ENCODE data around the gene ALG3.

ALG3 gene

GRCh38 chr3:184235381-184236032 is 13.3 kb downstream of the ALG3 start:
- no peak for DNase-seq (ENCODE audit: low read depth in 2 of 2)

- DNase-seq (ENCODE audit: low read depth in 2 of 2), result no peak
These were observed 13.9 kb downstream of the ALG3 start for GRCh38 chr3:184234671-184235380.

GRCh38 chr3:184234224-184234623 is 14.5 kb downstream of the ALG3 start:
- DNase-seq (ENCODE audit: low read depth in 2 of 2), result no peak

- no peak for DNase-seq (ENCODE audit: low read depth in 2 of 2)
These were observed 15.5 kb downstream of the ALG3 start for GRCh38 chr3:184233127-184233843.

- no peak for DNase-seq (ENCODE audit: low read depth in 2 of 2)
These were observed 17.1 kb downstream of the ALG3 start for GRCh38 chr3:184231671-184232070.

GRCh38 chr3:184230603-184231528 is 17.9 kb downstream of the ALG3 start:
- DNase-seq (ENCODE audit: low read depth in 2 of 2), result no peak

GRCh38 chr3:184230081-184230602 is 18.6 kb downstream of the ALG3 start:
- DNase-seq (ENCODE audit: low read depth in 2 of 2), result no peak

GRCh38 chr3:184229394-184230080 is 19.2 kb downstream of the ALG3 start, which contains the start of gene VWA5B2:
Gene VWA5B2 (plus strand): TSS chr3:184229585. CDS start chr3:184230529, 944 bp downstream.
- peak; percentile 39 to 53 for DNase-seq (ENCODE audit: low read depth in 2 of 2)

- no peak for DNase-seq (ENCODE audit: low read depth in 2 of 2)
These were observed 20.2 kb downstream of the ALG3 start for GRCh38 chr3:184228376-184229137.

- peak; percentile 17 to 44 for DNase-seq (ENCODE audit: low read depth in 2 of 2)
These were observed 21.3 kb downstream of the ALG3 start for GRCh38 chr3:184227481-184227935.

- no peak for DNase-seq (ENCODE audit: low read depth in 2 of 2)
These were observed 24.8 kb downstream of the ALG3 start for GRCh38 chr3:184223946-184224345.

- no peak for DNase-seq (ENCODE audit: low read depth in 2 of 2)
These were observed 26.2 kb downstream of the ALG3 start for GRCh38 chr3:184222521-184222920.

GRCh38 chr3:184218814-184219213 is 29.9 kb downstream of the ALG3 start:
- DNase-seq (ENCODE audit: low read depth in 2 of 2), result no peak

- DNase-seq (ENCODE audit: low read depth in 2 of 2), result no peak
These were observed 37.0 kb downstream of the ALG3 start for GRCh38 chr3:184211718-184212117.

GRCh38 chr3:184211297-184211696 is 37.5 kb downstream of the ALG3 start:
- no peak for DNase-seq (ENCODE audit: low read depth in 2 of 2)

GRCh38 chr3:184209146-184209923 is 39.4 kb downstream of the ALG3 start:
- DNase-seq (ENCODE audit: low read depth in 2 of 2), result no peak

GRCh38 chr3:184203526-184203925 is 45.2 kb downstream of the ALG3 start:
- no peak for DNase-seq (ENCODE audit: low read depth in 2 of 2)

- no peak for DNase-seq (ENCODE audit: low read depth in 2 of 2)
These were observed 47.9 kb downstream of the ALG3 start for GRCh38 chr3:184200825-184201224.

- no peak for DNase-seq (ENCODE audit: low read depth in 2 of 2)
These were observed 50.3 kb downstream of the ALG3 start for GRCh38 chr3:184198509-184198908.

Measured in stimulated activated CD4-positive, alpha-beta T cell treated with anti-CD3 and anti-CD28 coated beads, Interleukin-12 subunit alpha, Interleukin-12 subunit beta, amount 100 ng/mL, for 24 hours (primary cell).